GM21360 (cell line): ENCODE data around the gene HOXD9.

Experiments used
- ATAC-seq: cut with Tn5 transposase; IDR thresholded peaks from one replicate; pipeline ENCODE4 v1.9.1; 2021; ENCODE audit warnings: mild to moderate bottlenecking, moderate library complexity; ENCODE audit not compliant: unreplicated experiment

HOXD9 gene

GRCh38 chr2:176124110-176124946, 1.8 kb downstream of the HOXD9 start:
- ATAC-seq: no peak

- ATAC-seq: no peak
These were observed 2.6 kb downstream of the HOXD9 start for GRCh38 chr2:176124947-176125771.

GRCh38 chr2:176125772-176126054, 3.2 kb downstream of the HOXD9 start:
- ATAC-seq: no peak

GRCh38 chr2:176126929-176127773, 4.6 kb downstream of the HOXD9 start:
- ATAC-seq: no peak

GRCh38 chr2:176127774-176128072, 5.2 kb downstream of the HOXD9 start:
- no peak for ATAC-seq

GRCh38 chr2:176128172-176128981, 5.9 kb downstream of the HOXD9 start:
- no peak for ATAC-seq

GRCh38 chr2:176128982-176129796, 6.7 kb downstream of the HOXD9 start, which contains the start of gene HOXD8:
TSS of gene HOXD8 (plus strand) at chr2:176129705. CDS start at chr2:176130367, 662 bp downstream.
- ATAC-seq: no peak

- no peak for ATAC-seq
These were observed 7.3 kb downstream of the HOXD9 start for GRCh38 chr2:176129813-176130146.

GRCh38 chr2:176130147-176130956, 7.8 kb downstream of the HOXD9 start:
- no peak for ATAC-seq

- ATAC-seq: no peak
These were observed 8.7 kb downstream of the HOXD9 start for GRCh38 chr2:176130957-176131847.

GRCh38 chr2:176131848-176132158, 9.3 kb downstream of the HOXD9 start:
- no peak for ATAC-seq

- ATAC-seq: no peak
These were observed 10.0 kb downstream of the HOXD9 start for GRCh38 chr2:176132205-176133171.

- no peak for ATAC-seq
These were observed 10.9 kb downstream of the HOXD9 start for GRCh38 chr2:176133389-176133788.

- ATAC-seq: no peak
These were observed 11.5 kb downstream of the HOXD9 start for GRCh38 chr2:176134035-176134434.

- no peak for ATAC-seq
These were observed 12.5 kb downstream of the HOXD9 start for GRCh38 chr2:176135035-176135440.

- ATAC-seq: no peak
These were observed 14.1 kb downstream of the HOXD9 start for GRCh38 chr2:176136374-176137251.
